Pancreas (tissue), 10 donors: Measurements from ENCODE around the gene TOPAZ1. TPM values are rescaled to one million over a fixed set of nuclear protein-coding genes. Genes with fewer than 3 reads are reported as not detected.

ENCODE experiments used
- ATAC-seq, 4 donors: fragments of 200-7000 bp; cut with Tn5 transposase; one replicate each; pipeline versions ENCODE4 v1.8.0 to v1.9.1; 2020; ENCODE audit warnings: mild to moderate bottlenecking in 4 of 4, moderate library complexity in 4 of 4
- DNase-seq, 6 donors: peaks; one replicate each; pipeline ENCODE4 v3.0.0-alpha.2; 2020
- FAIRE-seq: peaks from 2 replicates; lab custom pipeline; 2012; peaks lifted over from hg19 to GRCh38; lab: Jason Lieb, UNC
- H3K27ac ChIP-seq, 4 donors: fragments of 200-600 bp; sonication (generic); 1 replicate in 3 of 4; 2 replicates in 1 of 4; pipeline versions ENCODE4 v1.5.0 to v1.8.0; 2020
- H3K27me3 ChIP-seq, 4 donors: fragments of 200-600 bp; one replicate each; pipeline ENCODE4 v1.8.0; 2021
- H3K36me3 ChIP-seq, 3 donors: fragments of 200-600 bp; sonication (generic) in 1 of 3; one replicate each; pipeline versions ENCODE4 v1.5.0 to v1.8.0; 2020 to 2021
- H3K4me1 ChIP-seq, 3 donors: fragments of 200-600 bp; one replicate each; pipeline ENCODE4 v1.8.0; 2021
- H3K4me3 ChIP-seq, 4 donors: fragments of 200-600 bp; sonication (generic) in 2 of 4; one replicate each; pipeline versions ENCODE4 v1.5.0 to v1.8.0; 2020 to 2021
- H3K9me3 ChIP-seq, 4 donors: fragments of 200-600 bp; one replicate each; pipeline ENCODE4 v1.8.0; 2021
- WGBS, 2 donors: extraction: QIAGEN DNeasy Blood & Tissue Kit; methylation state at CpG; one replicate each; pipeline ENCODE4 v1.1.7; 2013; 5-methylcytosine and 5-hydroxymethylcytosine counted together
- intact Hi-C, 3 donors: fragments of 100-400 bp; cut with DNase I; formaldehyde crosslinking; loops; one replicate each; pipeline versions ENCODE4 v1.11.1 to v1.14.2; 2022
- polyA plus RNA-seq, 2 donors: library from polyadenylated mRNA; stranded (reverse); fragments of 200-250 nt; gene quantifications; one replicate each; pipeline ENCODE4 v1.2.3, GENCODE V29; 2013
- total RNA-seq, 6 donors: library from RNA; stranded (reverse); fragmentation: NEBNext Ultra II Directional in 4 of 6; extraction: Animal tissue kit (Norgen Biotek cat#: 25700) in 4 of 6; gene quantifications; one replicate each; pipeline versions ENCODE4 v1.2.1 to v1.2.4, GENCODE V29; 2021 to 2023
- TF ChIP-seq, protein P1 (sequence below), 4 donors: fragments of 200-600 bp; sonication (generic) in 3 of 4; IDR thresholded peaks; one replicate each; pipeline versions ENCODE4 v1.5.0 to v1.8.0; 2021; ENCODE audit warnings: antibody characterized with exemption in 4 of 4
- donor health status: healthy with polysubstance abuse.
- donor health status: DM: no; HTN: no; CAD: no; lungs with moderate emphysema.
- donor health status: DM: no; HTN: no; CAD: no.
- donor health status: control.
- donor health status: control.
- donor health status: Bipolar disorder and iron deficiency.
- donor health status: DM: yes; HTN: yes; CAD: no.
- donor health status: DM: no; HTN: no; CAD: no.
- donor health status: DM: no; HTN: no; CAD: no.
- donor health status: DM: yes; HTN: yes; CAD: no.

TOPAZ1 gene
- total and polyA plus RNA-seq, 8 donors = not detected

- intact Hi-C loops = no loop called here
- ATAC-seq (peak; percentile 90 to 97 (median 94)), DNase-seq (peak in 1 of 6 donors; percentile 22), FAIRE-seq (peak; percentile 17)
- H3K4me1 ChIP-seq = peaks cover 0 to 12% (median 10%) of the 10 kb centered on the region in 3 donors
- H3K4me3 ChIP-seq = no peak overlapping the region
- peaks cover 0 to 11% (median 0%) of the 10 kb centered on the region in 3 donors for H3K36me3 ChIP-seq
- WGBS, 2 donors = 12 to 13% methylated on average over 2 of the region's 2 CpGs
- TF ChIP-seq, protein P1, sequence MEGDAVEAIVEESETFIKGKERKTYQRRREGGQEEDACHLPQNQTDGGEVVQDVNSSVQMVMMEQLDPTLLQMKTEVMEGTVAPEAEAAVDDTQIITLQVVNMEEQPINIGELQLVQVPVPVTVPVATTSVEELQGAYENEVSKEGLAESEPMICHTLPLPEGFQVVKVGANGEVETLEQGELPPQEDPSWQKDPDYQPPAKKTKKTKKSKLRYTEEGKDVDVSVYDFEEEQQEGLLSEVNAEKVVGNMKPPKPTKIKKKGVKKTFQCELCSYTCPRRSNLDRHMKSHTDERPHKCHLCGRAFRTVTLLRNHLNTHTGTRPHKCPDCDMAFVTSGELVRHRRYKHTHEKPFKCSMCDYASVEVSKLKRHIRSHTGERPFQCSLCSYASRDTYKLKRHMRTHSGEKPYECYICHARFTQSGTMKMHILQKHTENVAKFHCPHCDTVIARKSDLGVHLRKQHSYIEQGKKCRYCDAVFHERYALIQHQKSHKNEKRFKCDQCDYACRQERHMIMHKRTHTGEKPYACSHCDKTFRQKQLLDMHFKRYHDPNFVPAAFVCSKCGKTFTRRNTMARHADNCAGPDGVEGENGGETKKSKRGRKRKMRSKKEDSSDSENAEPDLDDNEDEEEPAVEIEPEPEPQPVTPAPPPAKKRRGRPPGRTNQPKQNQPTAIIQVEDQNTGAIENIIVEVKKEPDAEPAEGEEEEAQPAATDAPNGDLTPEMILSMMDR (IDR thresholded peaks at IDR 0.05) = no peak
- H3K9me3 ChIP-seq = no peaks in the 10 kb centered on the region
- H3K27me3 ChIP-seq = no peaks in the 10 kb centered on the region
- H3K27ac ChIP-seq = peak overlapping the region in 3 of 4 donors; percentile 17 to 70 (median 29)
Observed at GRCh38 chr3:44355362-44356033, 113.8 kb downstream of the TOPAZ1 start.

DNA sequence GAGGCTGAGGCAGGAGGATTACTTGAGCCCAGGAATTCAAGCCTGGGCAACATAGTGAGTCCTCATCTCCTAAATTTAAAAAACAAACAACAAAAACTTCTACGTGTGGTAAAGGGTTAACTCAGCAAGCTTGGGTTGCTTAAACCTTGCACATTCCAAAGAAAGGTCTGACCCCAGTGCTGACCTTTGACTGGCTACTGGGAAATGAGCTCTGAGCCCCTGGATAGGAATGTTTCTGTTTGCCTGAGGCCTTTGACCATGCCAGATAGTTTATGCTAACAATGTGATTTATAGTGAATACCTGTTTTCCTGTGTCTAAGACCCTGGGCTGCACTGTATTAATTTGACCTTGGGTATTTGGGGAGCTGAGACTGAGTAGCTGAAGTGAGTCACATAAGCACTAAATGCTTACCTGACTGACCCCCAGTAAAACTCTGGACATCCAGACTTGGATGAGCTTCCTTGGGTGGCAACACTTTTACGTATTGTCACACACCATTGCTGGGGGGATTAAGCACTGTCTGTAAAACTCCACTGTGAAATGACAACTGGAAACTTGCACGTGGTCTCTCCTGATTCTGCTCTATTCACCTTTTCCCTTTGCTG is 117.6 kb downstream of the TOPAZ1 start:
- TF ChIP-seq, protein P1 (IDR thresholded peaks at IDR 0.05) = no peak
- FAIRE-seq = no peak
- WGBS, 2 donors = 56% methylated on average over 3 of the region's 3 CpGs

DNA sequence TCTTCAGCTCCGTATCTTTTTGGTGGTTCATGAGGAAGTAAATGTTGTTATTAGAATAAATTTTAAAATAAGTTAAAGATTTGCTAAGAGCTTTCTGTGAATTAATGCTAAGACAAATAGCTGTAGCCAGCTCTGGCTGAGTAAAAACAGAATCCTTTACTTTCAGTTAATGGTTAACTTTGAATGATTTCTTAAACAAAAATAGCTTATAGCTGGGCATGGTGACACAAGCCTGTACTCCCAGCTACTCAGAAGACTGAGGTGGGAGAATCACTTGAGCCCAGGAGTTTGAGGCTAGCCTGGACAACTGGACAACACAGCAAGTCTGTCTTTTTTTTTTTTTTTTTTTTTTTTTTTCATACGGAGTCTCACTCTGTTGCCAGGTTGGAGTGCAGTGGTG is 121.9 kb downstream of the TOPAZ1 start:
- DNase-seq = peak in 3 of 6 donors; percentile 24 to 33 (median 26)
- ATAC-seq = peak; percentile 94 to 97 (median 96)

More for the DNA sequence above, 117.6 kb downstream of the TOPAZ1 start:
- intact Hi-C loops = no loop called here
- ATAC-seq (no peak), DNase-seq (no peak)
- Histone ChIP-seq H3K27ac (peak overlapping the region in 1 of 4 donors; percentile 1), H3K4me3 (no peak overlapping the region), H3K36me3 (peaks cover 0 to 11% (median 0%) of the 10 kb centered on the region in 3 donors), H3K27me3 (no peaks in the 10 kb centered on the region), H3K9me3 (no peaks in the 10 kb centered on the region), H3K4me1 (peaks cover 6 to 32% (median 27%) of the 10 kb centered on the region in 3 donors)

DNA sequence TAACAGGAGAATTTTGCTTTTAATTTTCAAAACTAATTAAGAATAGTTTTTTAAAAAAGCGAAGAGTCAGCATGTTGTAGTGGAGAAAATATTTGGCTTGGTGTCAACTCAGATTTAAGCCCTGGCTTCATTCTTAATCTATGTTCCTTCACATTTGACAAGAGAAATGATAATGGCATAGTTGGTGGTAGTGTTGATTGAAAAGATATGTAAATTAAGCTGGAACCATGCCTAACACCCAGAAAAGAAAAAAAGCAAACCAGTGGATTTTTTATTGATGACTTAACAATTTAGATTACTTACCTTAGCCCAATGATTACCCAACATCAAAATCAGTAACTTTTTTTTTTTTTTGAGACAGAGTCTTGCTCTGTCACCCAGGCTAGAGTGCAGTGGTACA is 124.3 kb downstream of the TOPAZ1 start:
- FAIRE-seq (no peak), DNase-seq (no peak), ATAC-seq (no peak)
- no peaks in the 10 kb centered on the region for H3K27me3 ChIP-seq
- H3K9me3 ChIP-seq = no peaks in the 10 kb centered on the region
- no peak overlapping the region for H3K4me3 ChIP-seq
- intact Hi-C loops = no loop called here
- WGBS, 2 donors = 74 to 82% methylated on average over 1 of the region's 1 CpG
- peaks cover 6 to 23% (median 21%) of the 10 kb centered on the region in 3 donors for H3K4me1 ChIP-seq
- TF ChIP-seq, protein P1 (IDR thresholded peaks at IDR 0.05) = no peak
- H3K27ac ChIP-seq = no peak overlapping the region
- H3K36me3 ChIP-seq = peaks cover 0 to 4% (median 4%) of the 10 kb centered on the region in 3 donors

More for the DNA sequence above, 121.9 kb downstream of the TOPAZ1 start:
- Histone ChIP-seq H3K9me3 (no peaks in the 10 kb centered on the region), H3K4me3 (no peak overlapping the region), H3K4me1 (peaks cover 6 to 23% (median 21%) of the 10 kb centered on the region in 3 donors), H3K27ac (peak overlapping the region in 2 of 4 donors; percentile 57 to 64), H3K36me3 (peaks cover 0 to 6% (median 4%) of the 10 kb centered on the region in 3 donors), H3K27me3 (no peaks in the 10 kb centered on the region)
- 5 to 26% methylated on average over 1 to 2 of the region's 2 CpGs for WGBS, 2 donors
- TF ChIP-seq, protein P1 (IDR thresholded peaks at IDR 0.05) = no peak
- intact Hi-C loops = no loop called here
- FAIRE-seq = no peak
